Memory B cell (primary cell): ENCODE measurements around the gene CHRNB2.
A peak's percentile ranks its signal among the peaks of the same experiment; 100 is the strongest.

Source experiments
- ATAC-seq: fragments of 150-1000 bp; cut with Tn5 transposase; 2 replicates; pipeline ENCODE4 v1.10.0; 2021; ENCODE audit warnings: low read depth, mild to moderate bottlenecking, moderate library complexity
- DNase-seq, 2 donors: peaks; one replicate each; pipeline ENCODE4 v3.0.0; 2022; ENCODE audit warnings: low spot score in 2 of 2
- H3K27ac Mint-ChIP-seq: one replicate; pipeline ENCODE4 v1.8.0; 2022; ENCODE audit warnings: mild to moderate bottlenecking, moderate library complexity, mixed read lengths
- H3K27me3 Mint-ChIP-seq: one replicate; pipeline ENCODE4 v1.8.0; 2022; ENCODE audit warnings: mixed read lengths
- H3K36me3 Mint-ChIP-seq: one replicate; pipeline ENCODE4 v1.8.0; 2022; ENCODE audit warnings: mild to moderate bottlenecking, mixed read lengths
- H3K4me1 Mint-ChIP-seq: one replicate; pipeline ENCODE4 v1.8.0; 2022; ENCODE audit warnings: mixed read lengths
- H3K4me3 Mint-ChIP-seq: one replicate; pipeline ENCODE4 v1.8.0; 2022; ENCODE audit warnings: mild to moderate bottlenecking, moderate library complexity, mixed read lengths
- H3K9me3 Mint-ChIP-seq: one replicate; pipeline ENCODE4 v1.8.0; 2022; ENCODE audit warnings: mixed read lengths

Gene CHRNB2

DNA sequence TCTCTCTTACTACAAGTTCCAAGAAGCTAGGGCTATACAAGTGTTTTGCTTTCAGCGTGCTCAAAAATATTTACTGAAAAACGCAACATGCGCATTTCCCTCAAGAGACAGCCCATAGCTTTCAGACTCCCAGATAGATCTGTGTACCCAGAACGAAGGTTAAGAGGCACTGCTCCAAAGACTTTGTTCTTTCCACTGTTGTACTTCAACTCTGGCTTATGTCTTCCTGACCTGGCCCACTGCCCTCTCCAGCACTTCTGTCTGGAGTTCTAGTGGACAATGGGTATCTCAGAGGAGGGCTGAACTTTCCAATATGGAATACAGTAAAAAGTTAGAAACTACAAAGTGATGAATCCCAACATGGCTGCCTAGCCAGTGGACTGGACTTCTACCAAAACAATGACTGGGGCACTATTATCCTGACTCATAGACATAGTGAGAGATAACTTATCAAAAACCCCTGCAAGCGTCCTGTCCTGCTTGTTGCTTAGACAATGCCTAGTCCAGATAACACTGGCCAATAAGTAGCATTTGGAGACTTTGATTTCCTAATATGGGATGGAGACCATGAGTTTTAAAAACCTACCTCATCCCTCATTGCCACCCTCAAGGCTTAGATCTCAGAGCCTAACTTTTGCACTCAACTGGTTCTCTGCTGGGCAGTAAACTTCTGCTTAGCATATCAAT lies 49.2 kb downstream of the CHRNB2 start:
- Mint-ChIP-seq H3K27me3 (no peaks in the 10 kb centered on the region), H3K9me3 (no peaks in the 10 kb centered on the region), H3K4me3 (no peak overlapping the region), H3K4me1 (peaks cover 10% of the 10 kb centered on the region), H3K27ac (peak overlapping the region; percentile 37), H3K36me3 (peaks cover 4% of the 10 kb centered on the region)
- ATAC-seq (no peak), DNase-seq (no peak)

GRCh38 chr1:154619181-154619948 lies 51.8 kb downstream of the CHRNB2 start:
- Mint-ChIP-seq H3K4me1 (peaks cover 13% of the 10 kb centered on the region), H3K4me3 (no peak overlapping the region), H3K27ac (no peak overlapping the region), H3K27me3 (no peaks in the 10 kb centered on the region), H3K9me3 (no peaks in the 10 kb centered on the region), H3K36me3 (peaks cover 11% of the 10 kb centered on the region)
- ATAC-seq (no peak), DNase-seq (no peak)

DNA sequence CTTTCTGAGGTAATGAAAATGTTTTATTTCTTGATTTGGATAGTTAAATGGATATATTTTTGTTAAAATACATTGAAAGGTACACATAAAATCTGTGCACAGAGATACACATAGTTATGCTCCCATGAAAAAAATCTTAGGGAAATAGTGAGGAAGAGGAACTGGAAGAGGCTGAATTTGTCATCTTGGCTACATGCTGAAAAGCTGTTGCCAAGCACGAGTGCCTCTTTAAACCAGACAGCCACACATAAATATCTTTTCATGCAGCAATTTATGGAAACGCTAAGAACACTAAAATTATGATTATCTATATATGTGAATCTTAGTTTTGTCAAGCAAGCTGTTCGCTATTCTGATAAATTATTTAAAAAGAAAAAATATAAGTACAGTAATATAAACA lies 53.2 kb downstream of the CHRNB2 start:
- DNase-seq (no peak), ATAC-seq (no peak)
- peaks cover 16% of the 10 kb centered on the region for H3K4me1 Mint-ChIP-seq
- no peak overlapping the region for H3K27ac Mint-ChIP-seq
- H3K36me3 Mint-ChIP-seq: peaks cover 11% of the 10 kb centered on the region
- no peaks in the 10 kb centered on the region for H3K27me3 Mint-ChIP-seq
- H3K4me3 Mint-ChIP-seq: no peak overlapping the region
- no peaks in the 10 kb centered on the region for H3K9me3 Mint-ChIP-seq

DNA sequence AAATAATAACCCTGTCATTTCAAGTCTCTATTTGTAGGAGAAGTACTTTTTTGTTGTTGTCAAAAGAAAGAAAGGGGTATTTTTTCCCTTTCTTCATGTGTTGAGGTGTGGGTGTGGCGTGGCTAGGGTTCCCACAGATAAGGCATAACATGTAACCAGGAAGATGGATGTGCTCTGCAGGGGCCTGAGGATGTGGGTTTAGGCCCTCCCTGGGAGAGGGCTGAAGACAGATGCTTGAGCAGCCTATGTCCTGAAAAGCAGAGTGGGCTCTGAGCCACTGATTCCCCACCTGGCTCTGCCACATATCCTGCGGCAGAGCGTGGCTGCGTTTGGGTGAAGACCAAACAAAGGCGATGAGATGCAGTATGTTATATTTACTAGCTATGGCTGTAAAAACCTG lies 54.3 kb downstream of the CHRNB2 start:
- H3K27ac Mint-ChIP-seq: no peak overlapping the region
- peaks cover 11% of the 10 kb centered on the region for H3K36me3 Mint-ChIP-seq
- H3K4me3 Mint-ChIP-seq: no peak overlapping the region
- H3K27me3 Mint-ChIP-seq: no peaks in the 10 kb centered on the region
- H3K4me1 Mint-ChIP-seq: peaks cover 19% of the 10 kb centered on the region
- H3K9me3 Mint-ChIP-seq: no peaks in the 10 kb centered on the region
- DNase-seq: no peak
- ATAC-seq: no peak

GRCh38 chr1:154622503-154623039 lies 55.0 kb downstream of the CHRNB2 start:
- DNase-seq (no peak), ATAC-seq (no peak)

GRCh38 chr1:154623358-154623757 lies 55.8 kb downstream of the CHRNB2 start:
- Mint-ChIP-seq H3K4me3 (no peak overlapping the region), H3K9me3 (no peaks in the 10 kb centered on the region), H3K27ac (peak overlapping the region; percentile 55)

More at GRCh38 chr1:154622503-154623039, 55.0 kb downstream of the CHRNB2 start:
- Mint-ChIP-seq H3K4me3 (no peak overlapping the region), H3K36me3 (peaks cover 11% of the 10 kb centered on the region), H3K27me3 (no peaks in the 10 kb centered on the region), H3K4me1 (peaks cover 21% of the 10 kb centered on the region), H3K9me3 (no peaks in the 10 kb centered on the region), H3K27ac (no peak overlapping the region)

GRCh38 chr1:154624746-154625643 lies 57.4 kb downstream of the CHRNB2 start:
- ATAC-seq (no peak), DNase-seq (no peak)
- H3K27ac Mint-ChIP-seq: no peak overlapping the region
- H3K4me3 Mint-ChIP-seq: no peak overlapping the region
- H3K4me1 Mint-ChIP-seq: peaks cover 18% of the 10 kb centered on the region
- peaks cover 4% of the 10 kb centered on the region for H3K9me3 Mint-ChIP-seq
- peaks cover 14% of the 10 kb centered on the region for H3K36me3 Mint-ChIP-seq
- no peaks in the 10 kb centered on the region for H3K27me3 Mint-ChIP-seq

More at GRCh38 chr1:154623358-154623757, 55.8 kb downstream of the CHRNB2 start:
- ATAC-seq: no peak
- DNase-seq: no peak
- Mint-ChIP-seq H3K27me3 (no peaks in the 10 kb centered on the region), H3K4me1 (peaks cover 23% of the 10 kb centered on the region), H3K36me3 (peaks cover 11% of the 10 kb centered on the region)

DNA sequence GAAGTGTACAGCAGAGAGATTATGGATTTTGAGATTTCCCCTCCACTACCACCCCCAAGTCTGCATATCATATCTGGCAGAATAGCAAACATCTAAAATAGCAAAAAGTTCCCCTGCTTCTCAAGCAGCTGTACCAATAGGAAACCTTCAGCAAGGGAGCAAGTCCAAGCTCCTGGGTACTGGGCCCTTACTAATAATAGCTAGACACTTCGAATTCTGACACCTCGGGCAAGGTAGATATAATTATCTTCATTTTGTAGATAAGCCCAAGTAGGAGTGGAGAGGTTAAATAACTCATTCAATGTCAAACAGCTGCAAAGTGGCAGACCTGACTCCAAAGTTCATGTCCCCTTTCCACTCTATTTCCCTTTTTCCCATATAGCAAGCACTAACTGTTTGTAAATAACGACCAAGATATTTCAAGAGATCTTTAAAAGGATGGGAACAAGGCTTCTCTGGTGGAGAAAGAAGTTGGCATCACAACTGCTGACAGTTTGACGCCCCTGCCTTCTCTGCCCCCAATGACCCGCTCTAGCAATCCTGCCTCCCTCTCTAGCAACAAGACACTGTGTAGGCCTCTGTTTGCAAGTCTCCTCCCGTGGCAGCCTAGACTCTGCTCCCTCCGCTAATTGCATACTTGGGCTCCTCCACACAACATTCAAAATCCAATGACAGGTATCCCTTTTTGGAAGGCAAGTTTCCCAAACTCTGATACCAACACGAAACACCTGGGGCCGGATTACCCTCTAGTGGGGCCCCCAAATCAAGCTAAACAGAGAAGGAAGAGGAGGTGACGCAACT lies 59.1 kb downstream of the CHRNB2 start:
- peaks cover 18% of the 10 kb centered on the region for H3K4me1 Mint-ChIP-seq
- H3K9me3 Mint-ChIP-seq: peaks cover 5% of the 10 kb centered on the region
- peak overlapping the region; percentile 92 for H3K4me3 Mint-ChIP-seq
- peaks cover 15% of the 10 kb centered on the region for H3K36me3 Mint-ChIP-seq
- DNase-seq (no peak), ATAC-seq (peak; percentile 3)
- H3K27me3 Mint-ChIP-seq: no peaks in the 10 kb centered on the region
- peak overlapping the region; percentile 100 for H3K27ac Mint-ChIP-seq

DNA sequence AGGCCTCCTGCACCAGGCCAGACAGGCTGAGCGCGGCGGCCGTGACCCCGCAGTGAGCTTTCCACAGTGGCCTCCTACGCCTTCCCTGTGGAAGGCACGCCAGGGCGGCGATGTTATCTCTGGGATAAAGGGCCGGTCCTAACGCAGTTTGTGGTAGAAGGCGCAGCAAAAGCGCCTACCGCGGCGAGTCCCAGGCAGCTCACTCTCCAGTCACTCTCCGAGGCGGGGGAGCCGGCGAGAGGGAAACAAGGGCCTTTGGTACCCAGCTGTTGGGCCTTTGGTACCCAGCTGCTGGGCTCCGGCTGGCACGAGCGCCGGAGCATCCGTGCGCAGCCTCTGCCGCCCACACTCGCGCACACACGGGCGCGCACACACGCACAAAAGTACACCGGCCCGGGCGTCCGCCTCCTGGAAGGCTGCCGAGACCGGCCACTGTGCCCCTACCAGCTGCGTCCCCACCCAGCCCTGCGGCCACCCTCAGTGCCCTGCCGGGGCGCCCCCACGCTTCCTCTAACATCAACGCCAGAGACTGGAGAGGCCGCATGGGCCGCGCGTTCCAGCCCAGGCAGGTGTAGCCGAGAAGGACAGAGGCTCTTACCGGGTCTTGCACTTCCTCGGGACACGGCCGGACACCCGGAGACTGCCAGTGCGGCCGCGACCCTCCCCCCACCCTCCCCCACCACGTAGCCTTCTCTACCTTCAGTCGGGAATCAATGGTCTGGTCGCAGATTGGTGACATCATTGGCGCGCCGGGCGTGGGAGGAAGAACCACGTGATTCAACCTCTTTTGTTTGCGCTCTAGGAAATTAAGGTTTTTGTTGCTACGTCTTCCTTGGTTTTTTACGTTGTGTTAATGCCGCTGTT lies 59.9 kb downstream of the CHRNB2 start:
- Mint-ChIP-seq H3K27me3 (no peaks in the 10 kb centered on the region), H3K4me1 (peaks cover 18% of the 10 kb centered on the region), H3K4me3 (peak overlapping the region; percentile 92), H3K9me3 (peaks cover 5% of the 10 kb centered on the region), H3K27ac (peak overlapping the region; percentile 100), H3K36me3 (peaks cover 12% of the 10 kb centered on the region)
- DNase-seq (peak; percentile 82 to 90), ATAC-seq (peak; percentile 77)

- Mint-ChIP-seq H3K4me3 (peak overlapping the region; percentile 92), H3K27ac (peak overlapping the region; percentile 100), H3K4me1 (peaks cover 16% of the 10 kb centered on the region), H3K27me3 (no peaks in the 10 kb centered on the region), H3K9me3 (peaks cover 5% of the 10 kb centered on the region), H3K36me3 (peaks cover 12% of the 10 kb centered on the region)
- ATAC-seq: no peak
- DNase-seq: no peak
Measured at GRCh38 chr1:154628121-154628405, 60.5 kb downstream of the CHRNB2 start.

GRCh38 chr1:154629061-154629674 lies 61.6 kb downstream of the CHRNB2 start:
- Mint-ChIP-seq H3K4me3 (peak overlapping the region; percentile 72), H3K9me3 (peaks cover 5% of the 10 kb centered on the region), H3K4me1 (peaks cover 14% of the 10 kb centered on the region), H3K27me3 (no peaks in the 10 kb centered on the region), H3K36me3 (peaks cover 7% of the 10 kb centered on the region), H3K27ac (peak overlapping the region; percentile 100)
- ATAC-seq: no peak
- DNase-seq: no peak
